Prostate gland (tissue), 2 donors: ENCODE measurements around the gene LITAFD.
"Not testable (repeated sequence)": the region's sequence is repeated elsewhere in the genome, so short reads cannot be mapped to it uniquely, and the experiment has no call there.

Experiments used
- POLR2A ChIP-seq: fragments of 450-650 bp; IDR thresholded peaks from one replicate; pipeline ENCODE4 v1.6.1; 2016; ENCODE audit warnings: antibody characterized with exemption, mild to moderate bottlenecking
- POLR2AphosphoS5 ChIP-seq: sonication (generic); formaldehyde crosslinking; IDR thresholded peaks from one replicate; pipeline ENCODE4 v1.6.1; 2017; ENCODE audit warnings: antibody characterized with exemption
- TF ChIP-seq, protein P1 (sequence below), 4 experiments: fragments of 200-600 bp in 2 of 4; fragments of 450-650 bp in 2 of 4; sonication (generic) in 2 of 4; IDR thresholded peaks; 1 replicate in 3 of 4; 2 replicates in 1 of 4; pipeline ENCODE4 v1.5.1; 2016 to 2019; ENCODE audit warnings: antibody characterized with exemption in 4 of 4, mild to moderate bottlenecking in 2 of 4, moderate library complexity in 2 of 4

DNA sequence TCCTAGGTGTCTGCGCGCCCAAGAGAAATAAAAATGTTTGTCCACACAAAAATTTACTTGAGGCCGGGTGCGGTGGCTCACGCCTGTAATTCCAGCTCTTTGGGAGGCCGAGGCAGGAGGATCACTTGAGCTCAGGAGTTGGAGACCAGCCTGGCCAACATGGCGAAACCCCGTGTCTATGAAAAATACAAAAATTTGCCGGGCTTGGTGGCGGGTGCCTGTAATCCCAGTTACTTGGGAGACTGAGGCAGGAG lies 12.2 kb upstream of the LITAFD start:
- TF ChIP-seq POLR2A, POLR2AphosphoS5: not testable (repeated sequence)
- TF ChIP-seq, protein P1, sequence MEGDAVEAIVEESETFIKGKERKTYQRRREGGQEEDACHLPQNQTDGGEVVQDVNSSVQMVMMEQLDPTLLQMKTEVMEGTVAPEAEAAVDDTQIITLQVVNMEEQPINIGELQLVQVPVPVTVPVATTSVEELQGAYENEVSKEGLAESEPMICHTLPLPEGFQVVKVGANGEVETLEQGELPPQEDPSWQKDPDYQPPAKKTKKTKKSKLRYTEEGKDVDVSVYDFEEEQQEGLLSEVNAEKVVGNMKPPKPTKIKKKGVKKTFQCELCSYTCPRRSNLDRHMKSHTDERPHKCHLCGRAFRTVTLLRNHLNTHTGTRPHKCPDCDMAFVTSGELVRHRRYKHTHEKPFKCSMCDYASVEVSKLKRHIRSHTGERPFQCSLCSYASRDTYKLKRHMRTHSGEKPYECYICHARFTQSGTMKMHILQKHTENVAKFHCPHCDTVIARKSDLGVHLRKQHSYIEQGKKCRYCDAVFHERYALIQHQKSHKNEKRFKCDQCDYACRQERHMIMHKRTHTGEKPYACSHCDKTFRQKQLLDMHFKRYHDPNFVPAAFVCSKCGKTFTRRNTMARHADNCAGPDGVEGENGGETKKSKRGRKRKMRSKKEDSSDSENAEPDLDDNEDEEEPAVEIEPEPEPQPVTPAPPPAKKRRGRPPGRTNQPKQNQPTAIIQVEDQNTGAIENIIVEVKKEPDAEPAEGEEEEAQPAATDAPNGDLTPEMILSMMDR (IDR thresholded peaks at IDR 0.05), result not testable (repeated sequence)
